Stimulated activated CD4-positive, alpha-beta T cell treated with anti-CD3 and anti-CD28 coated beads, Interleukin-15, amount 100 ng/mL, for 24 hours (primary cell): ENCODE results near the gene SSUH2.
"Not testable (repeated sequence)": the region's sequence is repeated elsewhere in the genome, so short reads cannot be mapped to it uniquely, and the experiment has no call there.

Experiments
- DNase-seq: peaks from one replicate; pipeline ENCODE4 v3.0.0-alpha.2; 2020

The SSUH2 gene

DNA sequence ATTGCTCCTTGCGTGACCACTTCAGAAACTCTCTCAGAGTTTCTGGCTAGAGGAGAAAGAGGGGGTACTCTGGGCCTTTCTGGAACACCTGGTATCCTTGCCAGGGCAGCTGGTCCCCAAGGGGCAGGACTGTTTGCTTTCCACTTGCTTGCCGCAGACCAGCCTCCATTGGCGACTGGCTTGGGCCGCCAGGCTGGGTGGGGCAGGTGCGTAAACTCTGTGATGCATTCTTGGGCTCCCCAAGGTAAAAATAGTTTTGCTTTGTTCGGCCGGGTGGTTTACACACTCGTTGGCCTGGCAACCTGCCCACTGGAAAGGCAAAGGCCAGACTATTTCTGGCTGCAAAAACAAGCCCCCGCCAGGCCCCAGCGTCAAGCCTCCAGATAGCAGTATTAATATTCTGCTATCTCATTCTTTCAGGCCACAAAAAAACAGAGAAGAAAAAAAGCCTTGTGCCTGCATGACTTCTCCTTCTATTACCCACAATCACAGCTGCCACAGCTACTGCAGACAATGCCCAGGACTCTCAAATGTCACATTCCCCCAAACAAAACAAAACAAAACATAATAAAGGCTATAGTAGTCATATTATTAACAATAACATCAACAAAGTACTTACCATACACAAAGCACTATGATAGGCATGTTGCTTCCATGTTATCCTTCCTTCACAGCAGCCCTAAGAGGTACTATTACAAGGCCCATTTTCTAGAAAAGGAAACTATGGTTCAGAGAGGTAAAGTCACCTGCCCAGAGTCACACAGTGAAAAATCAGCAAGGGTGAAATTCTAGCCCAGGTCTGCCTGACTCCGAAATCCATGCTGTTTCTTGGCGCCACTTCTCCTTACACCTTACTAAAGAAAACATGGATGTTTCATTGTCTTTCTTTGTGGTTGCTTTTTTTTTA is 14.0 kb upstream of the SSUH2 start:
- no peak for DNase-seq

DNA sequence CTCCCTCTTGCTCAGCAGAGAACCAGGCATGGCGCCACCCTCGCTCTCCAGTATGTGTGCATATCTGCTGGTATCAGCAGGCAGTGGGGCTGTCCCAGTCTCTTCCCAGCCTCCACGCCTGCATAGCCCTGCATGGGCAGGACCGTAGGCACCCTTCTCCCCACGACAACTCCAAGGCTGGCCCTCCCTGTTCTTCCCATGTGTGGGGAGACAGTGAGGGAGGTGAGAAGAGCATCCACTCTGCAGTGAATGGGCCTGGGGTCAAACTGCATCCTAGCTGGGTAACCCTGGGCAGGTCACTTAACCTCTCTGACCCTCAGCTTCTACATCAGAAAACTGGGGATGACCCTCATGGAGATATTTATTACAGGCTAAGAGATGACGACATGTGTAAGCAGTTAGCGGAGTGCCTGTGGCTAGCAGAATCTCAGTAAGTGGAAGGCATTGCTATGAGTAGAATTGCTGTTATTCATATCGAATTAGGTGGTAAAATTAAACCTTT is 13.3 kb upstream of the SSUH2 start:
- no peak for DNase-seq

DNA sequence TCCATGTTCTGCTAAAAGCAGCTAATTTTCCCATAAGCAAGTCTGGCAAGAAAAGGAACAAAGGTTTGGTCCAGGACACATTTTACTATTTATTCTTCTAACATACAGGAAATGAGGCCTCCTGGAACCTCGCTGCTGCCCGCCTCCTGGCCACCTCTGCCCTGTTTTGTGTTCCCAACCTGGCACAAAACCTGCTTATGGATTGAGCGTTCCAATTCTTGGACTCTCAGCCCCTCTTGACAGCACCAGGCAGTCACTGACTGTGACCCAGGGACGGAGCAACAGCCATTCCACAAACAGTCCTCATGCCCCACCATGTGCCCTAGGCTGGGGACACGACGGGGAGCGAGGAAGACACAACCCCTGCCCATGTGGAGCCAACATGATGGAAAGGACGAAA is 11.6 kb upstream of the SSUH2 start:
- no peak for DNase-seq

DNA sequence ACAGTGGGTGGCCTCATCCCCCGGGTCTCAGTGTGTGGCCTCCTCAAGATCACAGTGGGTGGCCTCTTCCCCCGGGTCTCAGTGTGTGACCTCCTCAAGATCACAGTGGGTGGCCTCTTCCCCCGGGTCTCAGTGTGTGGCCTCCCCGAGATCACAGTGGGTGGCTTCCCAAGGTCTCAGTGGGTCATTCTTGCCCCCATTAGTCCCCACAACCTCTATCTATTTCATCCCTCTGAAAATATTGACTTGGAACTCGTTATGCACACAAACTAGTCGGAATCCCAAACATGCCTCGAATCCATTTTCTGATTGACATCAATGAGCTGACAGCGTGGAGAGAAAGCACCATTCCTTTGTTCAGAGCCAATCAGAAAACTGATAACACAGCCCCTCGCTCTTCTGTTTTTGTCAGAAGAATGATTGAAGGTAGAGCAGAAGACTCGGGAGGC is 10.8 kb upstream of the SSUH2 start:
- no peak for DNase-seq

DNA sequence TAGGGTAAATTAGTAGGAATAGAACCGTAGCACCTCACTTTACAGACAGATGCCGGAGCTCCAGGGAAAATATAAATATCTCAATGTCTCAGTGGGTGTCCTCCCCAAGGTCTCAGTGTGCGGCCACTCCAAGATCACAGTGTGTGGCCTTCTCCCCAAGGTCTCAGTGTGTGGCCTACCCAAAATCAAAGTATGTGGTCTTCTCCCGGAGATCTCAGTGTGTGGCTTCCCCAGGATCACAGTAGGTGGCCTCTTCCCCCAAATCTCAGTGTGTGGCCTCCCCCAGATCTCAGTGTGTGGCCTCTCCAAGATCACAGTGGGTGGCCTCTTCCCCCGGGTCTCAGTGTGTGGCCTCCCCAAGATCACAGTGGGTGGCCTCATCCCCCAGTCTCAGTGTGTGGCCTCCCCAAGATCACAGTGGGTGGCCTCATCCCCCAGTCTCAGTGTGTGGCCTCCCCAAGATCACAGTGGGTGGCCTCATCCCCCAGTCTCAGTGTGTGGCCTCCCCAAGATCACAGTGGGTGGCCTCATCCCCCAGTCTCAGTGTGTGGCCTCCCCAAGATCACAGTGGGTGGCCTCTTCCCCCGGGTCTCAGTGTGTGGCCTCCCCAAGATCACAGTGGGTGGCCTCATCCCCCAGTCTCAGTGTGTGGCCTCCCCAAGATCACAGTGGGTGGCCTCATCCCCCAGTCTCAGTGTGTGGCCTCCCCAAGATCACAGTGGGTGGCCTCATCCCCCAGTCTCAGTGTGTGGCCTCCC is 10.2 kb upstream of the SSUH2 start:
- DNase-seq, result not testable (repeated sequence)

DNA sequence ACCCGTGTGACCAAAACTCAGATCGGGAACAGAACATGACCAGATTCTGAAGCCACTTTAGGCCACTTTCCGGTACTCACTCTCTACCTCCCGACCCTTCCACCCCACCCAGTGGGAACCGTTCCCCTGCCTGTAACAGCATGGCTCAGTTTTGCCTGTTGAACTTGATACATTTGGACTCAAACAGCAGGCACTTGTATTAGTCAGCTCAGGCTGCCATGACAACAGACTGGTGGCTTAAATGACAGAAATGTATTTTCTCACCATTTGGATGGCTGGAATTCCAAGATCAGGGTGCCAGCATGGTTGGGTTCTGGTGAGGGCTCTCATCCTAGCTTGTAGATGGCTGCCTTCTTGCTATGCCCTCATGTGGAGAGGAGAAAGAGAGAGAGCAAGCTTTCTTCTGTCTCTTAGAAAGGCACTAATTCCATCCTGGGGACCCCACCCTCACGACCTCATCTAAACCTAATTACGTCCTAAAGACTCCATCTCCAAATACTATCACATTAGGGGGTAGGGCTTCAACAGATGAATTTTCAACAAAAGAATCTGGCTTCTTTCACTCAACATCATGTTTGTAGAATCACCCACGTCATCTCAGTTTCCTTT is 9.3 kb upstream of the SSUH2 start:
- DNase-seq, result no peak

DNA sequence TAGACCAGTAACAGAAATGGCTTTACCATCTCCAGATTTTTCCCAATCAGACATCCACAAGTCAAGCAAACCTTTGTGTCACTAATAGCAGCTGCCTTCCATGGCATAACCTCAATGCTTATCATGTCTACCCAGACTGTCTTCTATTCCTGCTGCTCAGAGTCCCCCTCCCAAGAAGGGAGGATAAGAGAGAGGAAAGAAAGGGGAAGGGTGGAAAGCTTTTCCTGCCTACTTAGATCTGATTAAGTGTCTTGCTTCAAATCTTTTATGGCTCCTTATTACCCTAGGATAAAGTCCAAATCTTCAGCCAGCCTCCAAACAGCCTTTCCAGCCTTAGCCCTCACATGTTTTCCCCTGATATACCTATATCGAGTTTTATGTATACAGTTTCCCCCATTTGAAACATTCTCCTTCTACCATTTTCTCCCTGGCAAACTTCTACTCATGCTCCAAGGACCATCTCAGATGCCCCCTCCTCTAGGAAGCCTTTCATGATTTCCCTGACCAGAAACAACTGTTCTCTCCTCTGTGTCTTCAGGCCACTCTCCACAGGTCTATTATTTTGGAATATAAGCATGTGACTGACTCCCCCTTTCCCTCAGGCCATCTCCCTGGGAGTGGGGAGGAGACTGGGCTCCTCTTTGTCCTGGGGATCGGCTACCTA is 7.9 kb upstream of the SSUH2 start:
- no peak for DNase-seq

DNA sequence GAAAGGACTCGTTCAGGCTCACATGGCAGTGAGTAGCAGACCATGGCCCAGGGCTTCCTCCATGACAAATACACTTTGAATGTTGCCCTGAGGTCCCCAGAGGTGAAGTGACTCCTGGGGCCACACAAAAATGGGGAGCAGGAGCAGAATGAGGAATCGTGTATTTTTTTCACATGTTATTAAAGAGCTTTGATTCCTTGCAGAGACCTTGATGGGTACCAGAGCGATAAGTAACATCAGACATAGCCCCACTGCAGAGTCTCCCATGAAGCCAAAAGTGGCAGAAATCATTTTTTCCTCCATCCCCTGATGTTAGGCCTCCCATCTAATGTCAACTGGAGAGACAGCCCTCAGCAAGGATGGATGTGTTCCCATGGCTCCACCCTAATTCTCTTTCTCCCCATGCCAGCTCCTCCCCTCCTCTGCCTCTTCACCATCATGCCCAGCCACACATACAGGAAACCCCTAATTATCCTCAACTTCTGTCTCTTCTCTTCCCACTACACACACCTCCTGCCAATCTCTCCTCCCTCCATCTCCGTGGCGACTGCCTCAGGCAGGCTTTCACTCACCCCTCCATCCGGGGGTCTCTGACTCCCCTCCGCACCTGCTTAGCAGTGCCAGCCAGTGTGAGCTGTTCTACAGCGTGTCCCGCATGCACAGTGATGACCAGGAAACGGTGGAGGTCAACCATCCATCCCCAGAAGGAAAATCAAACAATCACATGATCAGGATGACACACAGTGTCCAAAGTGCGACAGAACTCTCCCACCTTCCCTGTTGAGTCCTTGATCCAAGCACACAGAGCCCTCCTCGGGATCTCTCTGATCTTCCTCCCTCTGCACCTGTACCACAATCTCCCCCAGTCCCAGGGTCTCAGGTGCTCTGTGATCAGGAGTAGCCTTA is 7.1 kb upstream of the SSUH2 start:
- DNase-seq, result no peak

DNA sequence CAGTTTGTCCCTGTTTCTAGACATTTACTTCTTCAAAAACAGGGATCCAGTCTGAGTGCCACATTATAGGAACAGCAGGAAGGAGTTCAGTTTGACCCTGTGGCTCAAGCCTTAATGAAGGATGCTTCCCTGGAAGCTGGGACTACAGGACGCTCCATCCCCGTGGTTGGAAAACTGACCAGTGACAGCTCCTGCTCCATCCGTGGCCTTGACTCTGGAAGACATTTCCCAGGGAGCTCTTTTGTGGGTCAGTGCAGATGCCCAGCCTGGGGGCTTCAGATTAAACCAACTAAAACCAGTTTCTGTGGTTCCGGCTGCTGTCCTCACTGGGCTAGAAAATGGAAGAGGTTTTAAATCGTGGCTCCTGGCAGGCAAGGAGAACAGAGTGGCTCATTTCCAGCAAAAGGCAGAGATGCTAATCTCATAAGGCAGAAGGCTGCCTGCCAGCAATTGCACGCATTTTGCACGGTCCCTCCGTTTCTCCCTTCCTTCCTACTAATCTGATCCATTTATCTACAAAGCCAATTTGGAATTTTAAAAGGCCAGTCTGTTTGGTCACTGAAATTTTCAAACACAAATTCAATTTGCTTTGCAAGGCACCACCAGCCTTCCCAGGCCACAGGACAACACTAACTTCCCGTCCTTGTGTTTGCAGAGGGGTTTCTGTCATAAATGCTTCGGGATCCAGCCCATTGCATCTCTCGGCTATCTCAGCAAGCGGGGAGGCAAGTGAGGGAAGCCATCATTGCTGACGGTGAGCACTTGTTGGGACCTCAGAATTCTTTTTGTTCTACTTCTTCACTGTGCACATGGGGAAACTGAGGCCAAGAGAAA is 6.2 kb upstream of the SSUH2 start:
- DNase-seq, result no peak

DNA sequence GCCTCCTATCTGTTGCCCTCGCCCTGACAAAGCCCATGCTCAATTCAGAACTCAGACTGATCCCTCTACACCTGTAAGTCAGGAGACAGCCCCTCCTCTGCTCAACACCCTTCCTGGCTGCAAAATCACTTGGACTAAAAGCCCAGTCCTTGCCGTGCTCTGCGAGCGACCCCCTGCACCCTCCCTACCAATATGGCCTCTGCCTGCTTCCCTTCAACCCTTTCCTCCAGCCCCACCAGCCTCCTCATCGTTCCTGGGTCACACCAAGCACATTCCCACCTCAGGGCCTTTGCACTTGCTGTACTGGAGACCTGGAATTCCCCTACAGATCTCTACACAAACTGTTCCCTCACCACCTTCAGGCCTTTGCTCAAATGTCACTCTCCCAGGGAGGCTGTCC is 5.2 kb upstream of the SSUH2 start:
- DNase-seq, result no peak

DNA sequence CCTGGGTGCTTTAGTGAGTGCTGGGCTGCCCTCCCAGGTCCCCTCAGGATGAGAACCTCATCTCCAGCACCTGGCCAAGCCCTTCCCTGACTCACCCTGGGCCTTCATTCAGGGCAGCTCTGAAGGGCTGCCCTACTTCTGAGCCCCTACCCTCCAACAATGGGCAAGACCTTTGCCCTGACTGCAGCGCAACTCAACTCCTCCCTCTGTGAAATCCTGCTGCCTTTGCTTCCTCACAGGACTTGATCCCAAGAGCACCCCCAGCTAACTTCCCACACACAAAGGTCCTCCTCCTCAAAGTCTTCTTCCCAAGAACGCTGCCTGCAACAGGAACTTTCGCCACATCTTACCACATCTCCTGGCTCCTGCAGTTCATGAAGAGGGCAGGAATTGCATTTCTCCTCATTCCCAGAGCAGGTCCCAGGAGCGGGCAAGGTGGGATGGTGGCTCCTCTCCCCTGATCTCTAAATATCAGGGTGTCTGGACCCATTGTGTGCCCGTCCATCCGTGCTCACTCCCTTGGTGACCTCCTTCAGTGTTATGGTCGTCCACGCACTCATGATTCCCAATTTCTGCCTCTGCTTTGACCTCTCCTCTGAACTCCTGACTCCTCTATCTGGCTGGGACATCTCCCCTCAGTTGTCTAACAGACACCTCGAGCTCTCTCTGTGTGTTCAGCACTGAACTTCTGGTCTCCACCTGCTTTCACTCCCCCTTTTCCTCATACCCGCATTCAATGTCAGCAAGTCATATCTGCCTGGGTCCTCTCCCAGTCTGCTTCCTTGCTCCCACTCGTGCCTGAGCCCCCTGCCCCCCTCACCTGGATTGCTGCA is 4.5 kb upstream of the SSUH2 start:
- no peak for DNase-seq

DNA sequence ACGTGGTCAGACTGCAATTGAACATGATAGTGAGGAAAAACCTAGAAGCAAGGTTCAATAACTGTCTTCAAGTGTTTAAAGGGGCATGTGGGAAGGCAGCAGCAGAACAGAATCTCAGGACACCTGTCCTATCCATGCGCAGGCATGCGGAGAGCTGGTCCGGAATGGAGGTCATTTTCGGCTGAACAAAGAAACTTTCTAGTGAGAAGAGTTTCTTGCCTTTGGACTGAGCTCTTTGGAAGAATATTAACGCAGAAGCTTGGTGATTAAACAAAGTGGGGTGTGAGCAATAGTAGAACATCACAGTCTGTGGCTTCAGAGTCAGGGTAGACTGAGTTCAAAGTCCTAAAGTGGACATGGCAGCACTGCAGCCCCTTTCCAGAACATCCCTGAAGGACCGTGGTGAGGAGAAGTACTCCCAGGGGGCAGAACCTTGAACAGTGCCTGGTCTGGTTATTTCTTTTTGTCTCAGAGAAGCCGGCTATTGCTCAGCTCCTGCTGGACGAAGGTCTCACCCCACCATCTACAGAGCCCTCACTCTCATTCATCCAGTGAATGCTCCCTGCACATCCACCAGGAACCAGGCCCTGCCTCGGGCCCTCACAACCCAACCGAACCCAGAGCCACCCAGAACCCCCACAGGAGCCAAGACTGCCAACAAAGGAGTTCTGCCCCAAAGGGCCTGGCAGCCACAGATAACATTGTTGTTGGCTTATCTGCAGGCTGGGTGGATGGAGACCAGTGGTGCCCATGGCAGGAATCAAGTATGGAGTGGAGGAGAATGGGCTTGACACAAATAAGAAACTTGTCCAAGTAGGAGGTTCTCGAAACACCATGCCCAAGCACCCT is 2.8 kb upstream of the SSUH2 start:
- DNase-seq, result no peak

DNA sequence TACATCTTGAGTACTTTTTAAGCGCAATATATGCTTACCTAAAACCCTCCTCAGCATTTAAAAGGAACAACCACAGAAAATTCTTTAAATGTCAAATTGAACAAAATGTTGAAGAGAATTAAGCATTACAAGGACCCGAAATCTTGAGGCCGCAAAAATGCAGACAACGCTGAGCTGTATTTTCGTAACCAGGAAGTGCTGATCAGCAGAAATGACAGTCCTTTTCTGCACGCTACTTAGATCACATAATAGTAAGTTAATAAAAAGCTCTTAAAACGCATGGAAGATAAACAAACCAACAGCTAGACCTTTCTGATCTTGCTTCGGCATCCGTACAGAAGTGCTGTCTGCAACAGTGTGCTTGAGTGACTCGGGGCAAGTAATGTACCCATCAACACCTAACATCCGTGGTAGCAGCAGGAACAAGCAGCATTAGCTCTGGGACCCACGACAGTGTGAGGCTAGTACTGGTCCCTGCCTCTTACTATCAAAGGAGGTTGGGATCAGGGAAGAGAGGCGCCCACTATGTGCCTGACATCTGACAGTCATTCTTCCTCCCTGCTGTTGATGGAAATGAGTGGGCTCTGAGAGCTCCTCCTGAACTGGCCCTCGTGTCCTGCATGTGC is 1.8 kb upstream of the SSUH2 start:
- DNase-seq, result no peak

DNA sequence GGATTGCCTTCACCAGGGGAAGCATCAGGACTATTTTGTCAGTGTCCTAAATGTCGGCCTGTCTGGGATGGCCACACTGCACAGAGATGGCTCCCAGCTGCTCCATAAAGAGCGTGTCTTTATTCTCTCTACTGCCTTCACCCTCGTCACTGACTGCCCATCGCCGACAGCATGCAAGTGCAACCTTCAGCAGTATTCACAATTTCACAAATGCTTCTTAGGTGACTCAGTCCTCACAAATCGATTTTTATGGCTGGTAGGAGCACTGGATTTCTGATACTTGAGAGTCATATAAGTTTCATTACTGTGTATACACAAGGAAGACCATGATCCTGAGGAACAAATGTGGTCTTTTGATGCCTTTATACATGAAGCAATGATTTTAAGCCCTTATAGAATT is 1.1 kb upstream of the SSUH2 start:
- no peak for DNase-seq

DNA sequence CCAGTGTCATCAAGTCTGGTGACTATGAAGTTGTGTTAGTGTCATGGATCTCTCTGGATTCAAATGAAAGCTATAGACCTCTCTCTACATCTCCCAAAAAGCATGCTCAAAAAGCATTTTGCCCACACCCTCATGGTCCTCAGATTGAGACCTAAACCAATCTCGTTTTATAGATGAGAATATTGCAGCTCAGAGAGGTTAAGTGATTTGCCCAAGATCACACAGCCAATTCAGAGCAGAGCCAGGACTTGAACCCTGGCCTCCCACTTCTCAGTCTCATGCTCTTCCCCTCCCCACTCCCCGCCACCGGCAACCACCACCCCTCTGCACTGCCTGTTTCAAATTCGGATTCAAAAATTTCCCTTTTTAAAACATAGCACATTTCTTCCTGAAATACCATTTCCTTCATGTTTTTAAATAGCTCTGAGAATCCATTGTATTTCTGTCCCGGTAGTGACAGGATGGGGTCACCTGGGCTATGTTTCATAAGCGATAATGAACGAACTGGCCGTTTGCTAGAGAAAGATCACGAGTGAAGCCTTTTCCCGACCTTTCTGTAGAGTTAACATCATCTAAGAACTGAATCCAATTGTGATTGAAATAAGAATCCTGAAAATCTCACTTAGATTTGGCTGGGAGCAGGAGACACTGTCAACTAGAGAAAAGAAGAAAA is 769 bp downstream of the SSUH2 start:
- no peak for DNase-seq

DNA sequence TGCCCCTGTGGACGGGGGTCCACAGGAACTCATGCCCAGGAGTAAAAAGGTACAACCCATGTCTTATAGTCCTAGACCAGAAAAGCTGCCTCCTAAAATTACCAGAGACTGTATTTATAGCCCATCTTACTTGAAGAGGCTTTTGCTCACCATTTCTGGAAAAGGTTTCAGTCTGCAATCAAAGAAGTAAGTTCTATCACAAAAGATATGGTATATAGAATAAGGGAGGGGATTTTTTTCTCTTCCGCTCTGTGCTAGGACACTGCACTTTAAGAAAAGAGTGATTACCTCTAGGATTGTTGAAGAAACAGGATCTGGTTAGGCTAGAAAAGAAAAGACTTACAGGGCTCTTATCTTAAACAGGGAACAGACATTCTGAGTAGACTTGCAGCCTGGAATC is 2.6 kb downstream of the SSUH2 start:
- no peak for DNase-seq

DNA sequence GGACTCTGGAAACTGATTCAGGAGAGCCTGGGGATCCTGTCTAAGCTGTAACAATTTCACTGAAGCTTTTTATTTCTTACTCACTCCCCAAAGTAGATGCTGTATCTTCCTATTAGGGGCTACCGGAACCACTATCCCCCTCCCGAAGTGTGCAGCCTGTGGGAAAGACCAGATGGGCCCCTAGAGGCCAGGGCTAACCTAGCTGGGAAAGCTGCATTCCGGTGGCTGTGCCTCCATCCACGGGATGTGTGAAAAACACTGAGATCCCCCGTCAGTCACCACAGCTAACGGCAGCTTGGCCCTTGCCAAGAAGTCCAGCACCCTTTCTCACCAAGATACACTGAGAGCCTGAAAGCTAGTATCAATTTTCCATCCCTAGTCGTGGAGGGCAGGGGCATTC is 3.1 kb downstream of the SSUH2 start:
- DNase-seq, result no peak

DNA sequence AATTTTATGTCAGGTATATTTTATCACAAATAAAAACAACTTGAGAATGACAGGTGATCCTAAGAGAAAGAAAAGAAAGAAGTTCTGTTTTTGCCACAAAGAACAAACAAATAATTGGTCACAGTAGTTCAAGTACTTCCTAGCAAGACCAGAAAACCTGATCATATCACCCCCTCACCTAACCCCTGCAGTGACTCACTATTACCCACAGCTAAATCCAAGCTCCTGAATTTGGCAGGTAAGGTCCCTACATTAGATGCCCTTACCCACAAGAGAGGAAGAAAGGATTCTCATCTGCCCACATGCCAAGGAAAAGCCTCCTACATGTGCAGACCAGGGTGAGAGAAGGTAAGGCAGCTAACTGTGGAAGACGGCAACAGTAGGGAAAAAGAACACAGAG is 4.4 kb downstream of the SSUH2 start:
- no peak for DNase-seq
